HG03159 (cell line): ENCODE data around the gene KRTAP10-8.
"Not testable (repeated sequence)": the region's sequence is repeated elsewhere in the genome, so short reads cannot be mapped to it uniquely, and the experiment has no call there.

Experiments
- ATAC-seq: cut with Tn5 transposase; IDR thresholded peaks from one replicate; pipeline ENCODE4 v1.9.1; 2021; ENCODE audit warnings: mild to moderate bottlenecking, moderate library complexity; ENCODE audit not compliant: unreplicated experiment

KRTAP10-8 gene

DNA sequence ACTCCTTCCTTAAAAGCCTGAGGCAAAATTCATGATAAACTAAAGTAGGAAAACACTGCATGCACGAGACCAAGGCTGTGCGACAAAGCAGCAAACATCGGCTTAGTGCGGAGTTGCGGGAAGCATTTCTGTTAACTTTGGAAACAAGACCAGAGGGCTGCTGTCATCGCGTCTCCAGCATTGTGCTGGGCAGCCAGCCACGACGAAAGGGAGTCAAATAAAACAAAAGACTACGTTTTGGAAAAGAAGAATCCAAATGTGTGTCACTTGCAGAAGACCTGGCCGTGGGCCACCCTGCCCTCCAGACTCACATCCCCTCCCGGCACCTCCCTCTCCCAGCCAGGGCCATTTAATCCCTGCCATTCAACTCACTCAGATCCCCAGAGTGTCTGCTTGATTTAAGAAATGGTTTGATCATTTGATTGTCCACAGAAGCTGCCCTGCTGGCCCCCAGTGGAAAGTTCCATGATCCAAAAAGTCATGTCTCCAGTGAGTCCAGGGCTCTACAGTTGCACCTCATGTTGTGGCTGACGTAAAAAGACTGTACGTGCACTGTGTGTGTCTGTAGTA is 31.9 kb downstream of the KRTAP10-8 start:
- no peak for ATAC-seq

DNA sequence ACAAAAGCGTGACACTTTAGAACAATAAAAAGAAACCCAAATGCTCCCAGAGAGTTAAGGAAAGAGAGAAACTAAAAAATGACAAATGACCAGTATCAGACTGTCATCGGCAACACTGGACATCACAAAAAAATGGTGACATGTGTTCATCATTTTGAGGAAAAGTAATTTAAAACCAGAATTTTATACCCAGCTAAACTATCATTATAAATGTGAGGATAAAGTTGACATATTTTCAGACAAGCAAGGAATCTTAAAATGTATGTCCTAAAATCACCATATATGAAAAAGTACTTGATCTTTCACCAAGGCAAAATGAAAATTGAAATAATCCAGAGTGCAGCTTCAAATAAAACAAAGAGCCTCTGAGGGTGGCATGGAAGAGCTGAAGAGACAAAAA is 33.0 kb downstream of the KRTAP10-8 start:
- no peak for ATAC-seq

DNA sequence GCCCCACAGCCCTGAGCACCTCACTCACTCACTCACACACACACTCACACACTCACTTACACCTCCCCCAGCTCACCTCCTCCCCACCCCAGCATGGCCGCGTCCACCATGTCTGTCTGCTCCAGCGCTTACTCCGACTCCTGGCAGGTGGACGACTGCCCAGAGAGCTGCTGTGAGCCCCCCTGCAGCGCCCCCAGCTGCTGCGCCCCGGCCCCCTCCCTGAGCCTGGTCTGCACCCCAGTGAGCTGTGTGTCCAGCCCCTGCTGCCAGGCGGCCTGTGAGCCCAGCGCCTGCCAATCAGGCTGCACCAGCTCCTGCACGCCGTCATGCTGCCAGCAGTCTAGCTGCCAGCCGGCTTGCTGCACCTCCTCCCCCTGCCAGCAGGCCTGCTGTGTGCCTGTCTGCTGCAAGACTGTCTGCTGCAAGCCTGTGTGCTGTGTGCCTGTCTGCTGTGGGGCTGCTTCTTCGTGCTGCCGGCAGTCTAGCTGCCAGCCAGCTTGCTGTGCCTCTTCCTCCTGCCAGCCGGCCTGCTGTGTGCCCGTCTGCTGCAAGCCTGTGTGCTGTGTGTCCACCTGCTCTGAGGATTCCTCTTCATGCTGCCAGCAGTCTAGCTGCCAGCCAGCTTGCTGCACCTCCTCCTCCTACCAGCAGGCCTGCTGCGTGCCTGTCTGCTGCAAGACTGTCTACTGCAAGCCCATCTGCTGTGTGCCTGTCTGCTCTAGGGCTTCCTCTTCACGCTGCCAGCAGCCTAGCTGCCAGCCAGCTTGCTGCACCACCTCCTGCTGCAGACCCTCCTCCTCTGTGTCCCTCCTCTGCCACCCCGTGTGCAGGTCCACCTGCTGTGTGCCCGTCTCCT is 34.7 kb downstream of the KRTAP10-8 start, which contains the start of gene KRTAP10-11:
KRTAP10-11 (plus strand) TSS at position 49 of the 856 bp plus-strand sequence; CDS start at position 94, 45 bp downstream.
- not testable (repeated sequence) for ATAC-seq

- ATAC-seq = no peak
Measured at GRCh38 chr21:44647222-44647552, 35.3 kb downstream of the KRTAP10-8 start.

- ATAC-seq = no peak
Measured at GRCh38 chr21:44648557-44649311, 36.9 kb downstream of the KRTAP10-8 start.

DNA sequence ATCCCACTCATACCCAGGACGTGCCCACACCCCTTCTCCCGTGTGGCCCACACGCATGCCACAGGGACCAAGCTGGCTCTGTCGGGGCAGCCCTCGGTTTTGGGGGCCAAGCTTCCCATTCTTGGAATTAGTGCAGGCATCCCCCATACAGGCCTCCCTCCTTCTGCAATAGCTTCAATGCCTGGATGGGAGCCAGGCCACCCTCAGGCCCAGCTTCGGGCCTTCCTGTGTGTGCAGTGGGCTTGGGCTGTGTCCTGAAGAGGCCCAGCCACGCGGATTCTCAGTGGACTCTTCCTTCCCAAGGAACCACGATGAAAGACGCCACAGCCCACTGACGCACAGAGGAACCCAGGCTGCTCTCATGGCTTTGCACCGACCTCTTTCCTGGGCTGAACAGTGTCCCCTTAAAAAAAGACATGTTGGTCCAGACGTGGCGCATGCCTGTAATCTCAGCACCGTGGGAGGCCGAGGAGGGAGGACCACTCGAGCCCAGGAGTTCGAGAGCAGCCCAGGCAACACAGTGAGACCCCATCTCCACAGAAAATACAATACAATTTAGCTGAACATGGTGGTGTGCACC is 37.7 kb downstream of the KRTAP10-8 start:
- no peak for ATAC-seq

- no peak for ATAC-seq
Measured at GRCh38 chr21:44650265-44650972, 38.5 kb downstream of the KRTAP10-8 start.

DNA sequence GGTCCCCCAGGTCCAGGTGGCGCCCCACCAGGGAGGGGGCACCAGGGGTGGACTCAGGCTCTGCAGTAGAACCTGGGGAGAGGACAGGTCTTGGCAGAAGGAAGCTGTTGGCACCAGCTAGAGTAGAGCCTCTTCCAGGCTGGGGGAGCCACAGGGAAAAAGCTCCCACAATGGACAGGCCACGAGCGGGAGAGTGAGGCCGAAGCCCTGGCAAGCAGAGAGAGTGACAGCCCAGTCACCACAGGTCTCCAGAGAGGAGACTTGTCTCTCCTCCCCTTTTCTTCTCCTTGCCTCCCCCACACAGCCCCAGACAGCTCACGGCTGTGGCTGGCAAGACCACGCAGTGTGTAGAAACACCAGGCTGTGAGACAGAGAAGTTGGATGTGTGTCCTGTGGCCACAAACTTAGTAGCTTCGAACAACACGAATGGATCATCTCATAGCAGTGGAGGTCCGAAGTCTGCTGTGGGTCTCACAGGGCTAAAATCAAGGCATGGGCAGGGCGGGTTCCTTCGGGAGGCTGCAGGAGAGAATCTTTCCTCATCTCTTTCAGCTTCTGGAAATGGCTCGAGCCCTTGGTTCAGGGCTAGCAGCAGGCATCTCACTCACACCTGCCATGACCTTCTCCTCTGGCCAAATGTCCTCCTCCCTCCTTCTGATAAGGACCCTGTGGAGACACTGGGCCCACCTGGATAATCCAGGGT is 39.2 kb downstream of the KRTAP10-8 start:
- no peak for ATAC-seq

GRCh38 chr21:44653123-44653522 is 41.2 kb downstream of the KRTAP10-8 start:
- ATAC-seq = no peak

DNA sequence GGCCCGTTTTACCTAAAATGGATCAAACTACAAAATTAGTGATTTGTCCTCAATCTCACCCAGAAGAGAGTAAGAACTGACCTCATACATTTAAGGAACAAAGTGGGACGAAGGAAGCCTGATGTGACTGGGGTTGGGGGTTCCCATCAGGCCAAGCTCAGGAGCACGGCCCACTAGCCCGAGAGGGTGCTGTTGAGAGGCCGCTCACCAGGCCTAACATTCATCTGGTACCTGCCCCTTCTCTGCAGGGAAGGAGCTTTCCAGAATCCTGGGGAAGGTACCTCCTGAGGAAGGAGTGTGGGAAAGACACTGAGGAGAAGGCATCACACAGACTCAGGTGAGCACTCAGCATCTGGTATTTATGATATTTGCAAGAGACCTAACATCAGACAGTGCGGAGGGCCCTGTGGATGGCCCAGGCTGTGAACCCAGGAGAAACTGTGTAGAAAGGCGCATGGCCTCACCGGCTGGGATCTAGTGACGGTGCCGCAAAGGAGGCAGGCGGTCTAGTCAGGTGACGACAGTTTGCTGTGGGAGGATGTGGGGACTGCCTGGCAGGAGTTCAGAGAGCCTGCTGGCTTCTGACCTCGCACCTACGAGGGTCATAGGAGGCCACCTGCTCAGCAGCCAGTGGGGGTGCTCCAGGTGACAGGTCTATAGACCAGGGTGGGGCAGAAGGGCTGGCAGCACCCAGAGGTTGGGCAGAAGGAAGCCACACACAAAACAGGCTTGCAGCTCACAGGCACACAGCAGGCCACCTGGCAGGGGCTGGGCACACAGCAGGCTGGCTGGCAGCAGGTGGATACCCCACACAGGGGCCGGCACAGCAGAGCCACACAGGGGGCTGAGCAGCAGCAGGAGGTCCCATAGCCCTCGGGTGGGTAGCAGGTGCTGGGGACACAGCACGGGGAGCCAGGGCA is 42.0 kb downstream of the KRTAP10-8 start:
- no peak for ATAC-seq

- no peak for ATAC-seq
Measured at GRCh38 chr21:44654576-44655175, 42.8 kb downstream of the KRTAP10-8 start, which contains the start of gene KRTAP12-4. KRTAP12-4 (minus strand) TSS chr21:44654659; CDS start chr21:44654614, 45 bp downstream.

- ATAC-seq = no peak
Measured at GRCh38 chr21:44656868-44657267, 45.0 kb downstream of the KRTAP10-8 start.

DNA sequence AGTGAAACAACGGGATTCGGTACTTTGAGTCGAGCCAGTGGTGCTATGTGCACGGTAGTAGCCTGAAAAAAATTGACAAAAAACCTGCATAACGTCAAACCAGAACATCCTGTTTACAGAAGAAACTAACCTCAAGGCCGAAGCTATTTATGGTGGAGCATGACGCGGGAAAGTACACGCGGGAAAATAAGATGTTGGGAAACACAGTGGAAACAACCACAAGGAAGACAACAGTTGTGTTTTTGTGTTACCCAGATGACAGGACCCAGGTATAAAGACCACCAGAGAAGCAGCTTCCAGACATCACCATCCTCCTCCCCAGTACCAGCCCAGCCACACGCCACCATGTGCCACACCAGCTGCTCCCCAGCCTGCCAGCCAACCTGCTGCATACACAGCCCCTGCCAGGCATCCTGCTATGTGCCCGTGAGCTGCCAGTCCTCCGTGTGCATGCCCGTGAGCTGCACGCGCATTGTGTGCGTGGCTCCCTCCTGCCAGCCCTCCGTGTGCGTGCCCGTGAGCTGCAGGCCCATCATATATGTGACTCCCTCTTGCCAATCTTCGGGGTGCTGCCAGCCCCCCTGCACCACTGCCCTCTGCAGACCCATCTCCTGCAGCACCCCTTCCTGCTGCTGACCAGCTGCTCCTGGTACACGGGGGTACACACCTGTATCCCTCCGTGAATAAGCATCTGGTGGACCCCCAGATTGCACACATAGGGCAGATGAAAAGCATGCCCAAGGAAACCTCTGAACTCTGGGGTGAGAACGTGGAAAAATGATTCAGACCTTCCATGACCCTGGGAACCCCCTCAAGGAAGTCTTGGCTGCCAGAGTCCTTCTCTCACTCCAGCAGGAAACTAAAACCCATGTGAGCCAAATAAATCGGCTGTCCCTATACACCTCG is 46.0 kb downstream of the KRTAP10-8 start, which contains the start of gene KRTAP12-3:
KRTAP12-3 (plus strand) TSS at position 298 of the 906 bp plus-strand sequence; CDS start at position 346, 48 bp downstream.
- ATAC-seq = no peak

GRCh38 chr21:44658541-44658910 is 46.6 kb downstream of the KRTAP10-8 start:
- ATAC-seq = no peak

GRCh38 chr21:44658913-44659595 is 47.2 kb downstream of the KRTAP10-8 start:
- no peak for ATAC-seq

DNA sequence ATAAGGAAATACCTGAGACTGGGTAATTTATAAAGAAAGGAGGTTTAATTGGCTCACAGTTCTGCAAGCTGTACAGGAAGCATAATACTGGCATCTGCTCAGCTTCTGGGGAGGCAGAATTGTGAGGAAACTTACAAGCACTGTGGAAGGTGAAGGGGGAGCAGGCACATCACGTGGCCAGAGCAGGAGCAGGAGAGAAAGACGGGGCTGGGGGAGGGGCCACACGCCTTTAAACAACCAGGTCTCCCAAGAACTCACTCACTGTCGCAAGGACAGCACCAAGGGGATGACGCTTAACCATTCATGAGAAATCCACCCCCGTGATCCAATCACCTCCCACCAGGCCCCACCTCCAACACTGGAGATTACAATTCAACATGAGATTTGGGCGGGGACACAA is 49.7 kb downstream of the KRTAP10-8 start:
- not testable (repeated sequence) for ATAC-seq
